IMR-90 (cell line): ENCODE results near the gene ZFX. TPM values are rescaled to one million over a fixed set of nuclear protein-coding genes. Genes with fewer than 3 reads are reported as not detected.

Source experiments
- ATAC-seq: fragments of 200-7000 bp; cut with Tn5 transposase; 2 replicates; pipeline ENCODE4 v1.9.1; 2020; ENCODE audit warnings: low read depth, mild to moderate bottlenecking, moderate library complexity
- BruUV-seq: library from RNA; stranded (reverse); fragments of 400-500 nt; replicated peaks from 2 replicates; lab custom pipeline; 2021; lab: Mats Ljungman, UMichigan
- CTCF ChIA-PET: fragments of 300-600 bp; formaldehyde crosslinking; extraction: SDS; loops from one replicate; lab custom pipeline; 2021; ENCODE audit warnings: antibody characterized with exemption; lab: Yijun Ruan, JAX
- POLR2A ChIA-PET: fragments of 300-600 bp; sonication (Branson Sonifier 250); formaldehyde crosslinking; loops from one replicate; lab custom pipeline; 2022; ENCODE audit warnings: antibody characterized with exemption; ENCODE audit not compliant: unreplicated experiment; lab: Charles Lee
- DNase-seq: peaks from one replicate; pipeline ENCODE4 v3.0.0; 2013
- H2AFZ ChIP-seq: replicated peaks from 2 replicates; pipeline ENCODE3; 2013; ENCODE audit warnings: low read length, mild to moderate bottlenecking; ENCODE audit not compliant: poor library complexity
- H2AK5ac ChIP-seq: 2 replicates; pipeline ENCODE4 v1.6.1; 2013; ENCODE audit warnings: low read depth, low read length, inconsistent platforms
- H2AK9ac ChIP-seq: replicated peaks from 2 replicates; pipeline ENCODE3; 2013; ENCODE audit warnings: mild to moderate bottlenecking, low read depth, low read length, moderate library complexity; ENCODE audit not compliant: poor library complexity
- H2BK120ac ChIP-seq: 2 replicates; pipeline ENCODE4 v1.6.1; 2013; ENCODE audit warnings: low read depth, low read length, inconsistent platforms
- H2BK15ac ChIP-seq: 3 replicates; pipeline ENCODE4 v1.6.1; 2013; ENCODE audit warnings: low read depth, low read length, inconsistent platforms
- H2BK20ac ChIP-seq: 2 replicates; pipeline ENCODE4 v1.6.1; 2013; ENCODE audit warnings: low read depth, mild to moderate bottlenecking, inconsistent platforms, low read length, moderate library complexity
- H2BK5ac ChIP-seq: 2 replicates; pipeline ENCODE4 v1.6.1; 2013; ENCODE audit warnings: mild to moderate bottlenecking, low read depth, low read length, inconsistent platforms; ENCODE audit not compliant: poor library complexity, severe bottlenecking
- H3K14ac ChIP-seq: replicated peaks from 2 replicates; pipeline ENCODE4 v1.6.1; 2013; ENCODE audit warnings: low read depth, low read length, inconsistent platforms
- H3K18ac ChIP-seq: 2 replicates; pipeline ENCODE4 v1.6.1; 2013; ENCODE audit warnings: low read depth, low read length, control low read depth
- H3K23ac ChIP-seq: 2 replicates; pipeline ENCODE4 v1.6.1; 2013; ENCODE audit warnings: low read depth, low read length, inconsistent platforms
- H3K27ac ChIP-seq: 2 replicates; pipeline ENCODE4 v1.5.1; 2013; ENCODE audit warnings: mild to moderate bottlenecking, control low read depth, low read length; ENCODE audit not compliant: insufficient read depth
- H3K27me3 ChIP-seq: 2 replicates; pipeline ENCODE4 v1.6.1; 2013; ENCODE audit warnings: low read length; ENCODE audit not compliant: control insufficient read depth, insufficient read depth
- H3K36me3 ChIP-seq: 2 replicates; pipeline ENCODE4 v1.6.1; 2013; ENCODE audit warnings: low read length, mixed read lengths; ENCODE audit not compliant: control insufficient read depth, insufficient read depth
- H3K4ac ChIP-seq: 2 replicates; pipeline ENCODE4 v1.6.1; 2013; ENCODE audit warnings: low read depth, low read length, inconsistent platforms
- H3K4me1 ChIP-seq: 2 replicates; pipeline ENCODE4 v1.6.1; 2013; ENCODE audit warnings: low read length, mixed read lengths; ENCODE audit not compliant: control insufficient read depth, insufficient read depth
- H3K4me2 ChIP-seq: 2 replicates; pipeline ENCODE4 v1.6.1; 2013; ENCODE audit warnings: low read depth, mild to moderate bottlenecking, control low read depth, low read length, moderate library complexity
- H3K4me3 ChIP-seq: 2 replicates; pipeline ENCODE4 v1.5.1; 2013; ENCODE audit warnings: low read depth, mild to moderate bottlenecking, control low read depth, low read length, moderate library complexity; ENCODE audit not compliant: insufficient read depth
- H3K56ac ChIP-seq: 2 replicates; pipeline ENCODE4 v1.6.1; 2013; ENCODE audit warnings: low read length, inconsistent platforms; ENCODE audit not compliant: insufficient read depth; ENCODE audit errors: extremely low read depth
- H3K79me1 ChIP-seq, 2 experiments: 2 replicates each; pipeline ENCODE4 v1.6.1; 2013; ENCODE audit warnings: low read length in 2 of 2, inconsistent platforms in 1 of 2, low read depth in 1 of 2
- H3K9ac ChIP-seq: 2 replicates; pipeline ENCODE4 v1.6.1; 2013; ENCODE audit warnings: low read depth, low read length, control low read depth
- H3K9me1 ChIP-seq: 2 replicates; pipeline ENCODE4 v1.6.1; 2013; ENCODE audit warnings: low read length, inconsistent platforms; ENCODE audit not compliant: insufficient read depth
- H3K9me3 ChIP-seq: 2 replicates; pipeline ENCODE4 v1.6.1; 2013; ENCODE audit warnings: low read length; ENCODE audit not compliant: control insufficient read depth, insufficient read depth
- H4K20me1 ChIP-seq: 2 replicates; pipeline ENCODE4 v1.6.1; 2013; ENCODE audit warnings: low read length, inconsistent platforms; ENCODE audit not compliant: insufficient read depth
- H4K5ac ChIP-seq: 2 replicates; pipeline ENCODE4 v1.6.1; 2013; ENCODE audit warnings: mild to moderate bottlenecking, low read depth, low read length, control low read depth
- H4K8ac ChIP-seq, 2 experiments: 2 replicates each; pipeline ENCODE4 v1.6.1; 2013; ENCODE audit warnings: low read depth in 2 of 2, low read length in 2 of 2, control low read depth in 1 of 2, inconsistent platforms in 1 of 2
- H4K91ac ChIP-seq: 2 replicates; pipeline ENCODE4 v1.6.1; 2013; ENCODE audit warnings: low read depth, low read length, inconsistent platforms; ENCODE audit not compliant: insufficient read depth
- FOS ChIP-seq: fragments of 150-350 bp; IDR thresholded peaks from 2 replicates; pipeline ENCODE4 v1.6.1; 2016; ENCODE audit warnings: low read depth, low read length
- MAFK ChIP-seq: IDR thresholded peaks from 2 replicates; pipeline ENCODE4 v1.6.1; 2012; ENCODE audit warnings: low read depth, low read length, improper control_type of control experiment
- WGBS, 2 experiments: methylation state at CpG; one replicate each; pipeline versions ENCODE4 v1.1.5 to v1.1.7; 2013; ENCODE audit warnings: missing lambda C conversion rate in 2 of 2; ENCODE audit not compliant: insufficient read length in 1 of 2; ENCODE audit errors: extremely low coverage in 2 of 2; 5-methylcytosine and 5-hydroxymethylcytosine counted together
- dilution Hi-C: fragments of 300-500 bp; cut with HindIII; formaldehyde crosslinking; loops from one replicate; pipeline ENCODE4 v1.14.3; 2018; ENCODE audit warnings: low sequenced_read_pairs; ENCODE audit not compliant: unreplicated experiment
- in situ Hi-C: fragments of 300-500 bp; cut with MboI; formaldehyde crosslinking; loops from 3 replicates; pipeline ENCODE4 v1.14.3; 2019; ENCODE audit warnings: low sequenced_read_pairs, inconsistent platforms, mixed read lengths
- intact Hi-C: fragments of 100-400 bp; cut with micrococcal nuclease; formaldehyde crosslinking; loops from 2 replicates; pipeline ENCODE4 v1.10.0; 2022
- polyA plus RNA-seq, 3 experiments: library from polyadenylated mRNA; depleted of rRNA; stranded (reverse); fragments of >200 nt; gene quantifications; 2 replicates each; pipeline ENCODE4 v1.2.3, GENCODE V29; 2012; ENCODE audit warnings: low replicate concordance in 1 of 3
- total RNA-seq: library from RNA; depleted of rRNA; stranded (reverse); fragments of >200 nt; gene quantifications from 2 replicates; pipeline ENCODE4 v1.2.3, GENCODE V29; 2012

The ZFX gene
- total and polyA plus RNA-seq, 2 of the 4 experiments (the other 2 are of a cell fraction): 16.0 to 99.3 TPM

DNA sequence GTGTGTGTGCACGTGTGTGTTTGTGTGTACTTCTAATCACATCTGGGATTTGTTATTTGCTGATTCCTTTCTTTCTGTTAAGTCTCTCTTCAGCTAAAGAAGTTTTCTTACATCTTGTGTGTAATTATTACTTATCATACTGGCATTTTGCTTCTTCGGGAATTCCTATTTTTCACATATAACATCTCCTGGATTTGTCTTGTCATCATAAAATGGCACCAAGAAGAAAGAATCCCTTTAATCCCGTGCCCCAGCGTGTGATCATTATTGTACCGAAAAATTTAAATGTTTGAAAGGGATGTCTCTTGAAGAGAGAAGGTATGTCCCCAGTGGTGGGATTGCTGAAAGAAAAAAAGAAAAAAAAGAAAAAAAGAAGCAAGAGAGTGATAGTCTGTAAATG lies 72.3 kb downstream of the ZFX start:
- Histone ChIP-seq H3K9me3 (no peaks in the 10 kb centered on the region), H3K23ac (no peak overlapping the region), H3K4me2 (no peak overlapping the region), H3K9me1 (no peaks in the 10 kb centered on the region), H2BK120ac (no peak overlapping the region), H4K5ac (no peak overlapping the region), H3K36me3 (no peaks in the 10 kb centered on the region), H3K4ac (no peak overlapping the region), H3K79me1 (no peaks in the 10 kb centered on the region; a peak in 1 of 4 replicates), H2AK5ac (no peak overlapping the region), H2BK20ac (no peak overlapping the region), H3K9ac (no peak overlapping the region), H3K27me3 (no peaks in the 10 kb centered on the region), H3K18ac (no peak overlapping the region), H2BK15ac (no peak overlapping the region), H2BK5ac (no peak overlapping the region), H3K56ac (no peak overlapping the region), H2AK9ac (no peak overlapping the region), H3K4me3 (no peak overlapping the region), H3K27ac (no peak overlapping the region), H4K20me1 (no peaks in the 10 kb centered on the region), H3K14ac (no peak overlapping the region), H3K4me1 (no peaks in the 10 kb centered on the region), H4K8ac (no peak overlapping the region), H4K91ac (no peak overlapping the region), H2AFZ (no peak overlapping the region)
- ChIA-PET POLR2A (no interaction called here), CTCF (no interaction called here)
- 87% methylated on average over 3 of the region's 5 CpGs; no CpG with 5 or more reads in 1 of the 2 experiments for WGBS, 2 experiments
- dilution Hi-C loops: no loop called here
- ATAC-seq (no peak), DNase-seq (no peak)
- in situ Hi-C loops: no loop called here
- no TSS peak for BruUV-seq
- intact Hi-C loops: no loop called here
- TF ChIP-seq MAFK: peak; percentile 60
- TF ChIP-seq FOS: no peak
